Measurements from ENCODE around the gene SYT6.

DNA sequence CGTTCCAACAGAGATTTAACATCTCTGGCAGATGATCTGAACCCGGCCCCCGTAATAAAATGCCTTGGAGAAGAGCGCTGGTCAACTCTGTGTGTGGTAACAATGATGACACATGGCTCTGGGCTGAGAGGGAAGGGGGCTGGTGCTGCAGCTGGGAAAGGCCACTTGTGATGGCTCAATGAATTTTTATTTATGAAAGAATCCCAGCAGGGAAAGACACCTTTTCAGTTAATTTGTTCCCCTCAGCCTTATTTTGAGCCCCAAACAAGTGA lies 59.4 kb downstream of the SYT6 start:
- TF ChIP-seq CTCF (IDR thresholded peaks at IDR 0.05) = no peak
- TF ChIP-seq POLR2A (IDR thresholded peaks at IDR 0.05) = no peak
